Right renal pelvis (tissue), 4 donors: ENCODE data around the gene IL2RA. TPM values are rescaled to one million over a fixed set of nuclear protein-coding genes. Genes with fewer than 3 reads are reported as not detected.
"Not testable (repeated sequence)": the region's sequence is repeated elsewhere in the genome, so short reads cannot be mapped to it uniquely, and the experiment has no call there.

Source experiments
- DNase-seq, 4 donors: peaks; one replicate each; pipeline ENCODE4 v3.0.0-alpha.2; 2013; ENCODE audit warnings: low read depth in 4 of 4, low spot score in 3 of 4, missing footprints in 1 of 4
- polyA plus RNA-seq, 4 donors: library from polyadenylated mRNA; unstranded; fragments of 120-200 nt; gene quantifications; one replicate each; pipeline ENCODE4 v1.2.1, GENCODE V29; 2013; ENCODE audit not compliant: insufficient read length in 4 of 4

IL2RA gene
- polyA plus RNA-seq, 4 donors = 0.05 to 0.47 TPM; not detected in 2

DNA sequence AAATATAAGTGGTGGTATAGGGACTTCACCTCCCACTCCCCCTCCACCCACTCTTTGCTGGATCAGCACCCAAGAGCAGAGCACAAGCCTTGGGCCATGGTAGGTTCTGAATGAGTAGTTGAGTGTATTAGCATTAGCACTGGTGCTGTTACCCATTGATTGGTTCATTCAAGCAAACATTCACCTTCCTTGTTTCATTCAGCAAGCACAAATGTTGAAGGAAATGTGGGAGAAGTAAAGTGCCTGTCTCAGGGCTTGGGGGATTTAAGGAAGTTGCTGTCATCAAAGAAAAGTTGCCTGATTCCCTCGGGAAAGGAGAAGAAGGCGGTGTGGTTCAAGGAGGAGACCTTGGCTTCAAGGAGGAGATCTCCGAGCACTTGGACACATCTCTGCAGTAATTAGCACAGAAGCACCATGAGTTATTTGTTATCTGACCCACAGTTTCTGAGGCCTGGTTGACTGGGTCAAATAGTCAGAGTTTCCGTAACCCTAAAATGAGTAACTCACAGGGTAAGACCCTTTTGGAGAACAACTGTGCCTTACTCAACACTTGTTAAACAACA, 17.3 kb downstream of the IL2RA start:
- DNase-seq = no peak

- DNase-seq = no peak
Observed at GRCh38 chr10:6044060-6044459, 18.1 kb downstream of the IL2RA start.

GRCh38 chr10:6043377-6043776, 18.8 kb downstream of the IL2RA start:
- DNase-seq = not testable (repeated sequence)

- no peak for DNase-seq
Observed at GRCh38 chr10:6040205-6040604, 22.0 kb downstream of the IL2RA start.

GRCh38 chr10:6039711-6040110, 22.5 kb downstream of the IL2RA start:
- DNase-seq = no peak

GRCh38 chr10:6038071-6038631, 24.0 kb downstream of the IL2RA start:
- DNase-seq = no peak

DNA sequence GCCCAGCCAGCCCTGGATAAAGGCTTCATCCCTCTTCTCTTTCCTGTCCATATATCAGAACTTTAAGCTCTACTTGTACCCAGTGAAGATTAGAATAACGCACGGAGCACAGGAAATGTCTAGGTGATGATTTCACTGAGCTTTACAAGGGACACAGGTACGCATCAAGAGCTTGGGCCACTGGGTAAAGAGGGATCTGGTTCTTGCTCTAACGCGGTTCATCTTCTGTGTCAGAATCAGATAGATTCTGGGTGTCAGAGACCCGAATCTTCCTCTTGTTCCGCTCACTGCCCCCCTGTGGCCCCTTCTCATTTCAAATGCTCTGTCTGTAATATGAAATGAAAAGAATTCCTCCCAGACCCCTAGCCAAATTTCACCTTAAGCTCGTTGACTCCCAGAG, 24.7 kb downstream of the IL2RA start:
- DNase-seq = no peak

DNA sequence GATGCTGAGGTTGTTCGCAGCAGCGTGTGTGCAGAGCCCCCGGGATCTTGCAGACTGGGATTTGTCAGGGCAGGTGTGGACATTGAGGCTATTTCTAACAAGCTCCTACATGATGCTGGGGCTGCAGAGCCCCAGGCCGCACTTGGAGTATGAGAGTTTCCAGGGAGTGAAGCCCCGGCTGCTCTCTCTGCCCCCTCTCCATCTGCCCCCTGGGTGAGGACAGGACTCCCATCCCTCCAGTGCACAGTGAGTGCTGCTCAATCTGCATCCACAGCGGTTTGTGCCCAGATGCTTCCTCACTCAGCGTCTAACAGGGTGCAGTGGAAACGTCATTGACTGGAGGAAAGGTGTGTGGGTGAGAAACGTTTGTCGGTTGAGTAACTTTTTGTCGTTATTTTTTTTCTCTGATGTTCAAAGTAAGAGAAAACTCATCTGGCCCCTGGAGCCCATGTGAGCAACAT, 25.3 kb downstream of the IL2RA start:
- DNase-seq = no peak

DNA sequence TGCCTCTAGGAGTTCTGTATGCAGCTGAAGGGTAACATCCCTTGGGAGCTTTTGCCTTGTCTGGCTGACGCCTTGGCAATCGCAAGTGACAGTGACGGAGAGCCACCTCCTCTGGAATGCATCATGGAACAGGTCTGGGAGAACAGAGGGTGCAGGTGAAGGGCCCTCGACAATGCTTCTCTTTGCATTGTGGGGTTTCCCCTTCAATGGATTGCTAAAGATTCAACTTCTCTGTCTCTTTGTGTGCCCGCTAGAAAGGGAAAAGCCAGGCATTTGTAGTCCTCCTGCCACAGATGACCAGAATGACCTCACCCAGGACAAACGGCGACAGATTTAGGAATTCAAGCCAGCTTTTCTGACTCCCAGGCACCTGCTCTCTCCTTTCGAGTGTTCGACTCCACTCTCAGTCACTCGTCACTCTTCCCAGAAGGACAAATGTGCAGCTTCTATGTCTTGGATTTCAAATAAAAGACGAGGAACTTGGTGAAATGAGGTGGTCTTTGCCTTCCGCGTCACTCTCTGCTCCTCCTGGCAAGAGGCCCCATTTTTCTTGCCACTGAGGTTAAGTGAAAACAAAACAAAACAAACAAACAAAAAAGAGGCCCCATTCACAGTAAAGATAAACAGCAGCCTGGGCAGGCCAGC, 26.1 kb downstream of the IL2RA start:
- DNase-seq = no peak

DNA sequence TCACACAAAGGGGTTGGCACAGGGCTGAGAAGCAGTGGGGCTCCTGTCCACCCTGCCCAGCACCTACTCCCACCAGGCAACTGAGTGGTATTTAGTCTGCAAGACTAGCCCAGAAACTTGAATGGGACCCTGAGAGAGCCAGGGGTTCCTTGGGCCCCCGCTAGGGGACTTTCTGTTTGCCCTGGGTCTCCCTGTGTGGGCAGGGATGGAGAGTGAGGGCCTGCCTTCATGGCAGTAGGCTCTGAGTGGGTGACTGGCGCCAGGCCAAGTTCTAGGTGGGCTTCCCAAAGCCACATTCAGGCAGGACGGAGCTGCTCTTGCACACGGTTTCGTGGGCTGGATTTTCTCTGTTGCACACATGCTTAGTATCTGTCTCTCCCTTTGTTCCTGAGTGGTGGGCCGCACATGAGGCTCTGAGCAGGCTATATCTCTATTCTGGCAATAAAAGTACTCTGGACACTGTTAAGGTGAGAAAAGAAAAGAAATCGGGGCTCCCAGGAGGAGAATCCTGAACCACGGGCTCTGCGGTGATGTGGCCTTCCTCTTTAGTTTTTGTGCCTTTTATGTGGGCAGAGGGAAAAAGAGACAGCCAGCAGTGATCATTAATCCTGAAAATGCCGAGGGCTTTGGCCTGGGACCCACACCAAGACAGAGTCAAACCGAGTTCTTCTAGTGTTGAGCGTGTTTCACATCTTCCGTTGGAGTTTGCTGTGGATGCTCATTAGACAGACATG, 26.9 kb downstream of the IL2RA start:
- DNase-seq = no peak

DNA sequence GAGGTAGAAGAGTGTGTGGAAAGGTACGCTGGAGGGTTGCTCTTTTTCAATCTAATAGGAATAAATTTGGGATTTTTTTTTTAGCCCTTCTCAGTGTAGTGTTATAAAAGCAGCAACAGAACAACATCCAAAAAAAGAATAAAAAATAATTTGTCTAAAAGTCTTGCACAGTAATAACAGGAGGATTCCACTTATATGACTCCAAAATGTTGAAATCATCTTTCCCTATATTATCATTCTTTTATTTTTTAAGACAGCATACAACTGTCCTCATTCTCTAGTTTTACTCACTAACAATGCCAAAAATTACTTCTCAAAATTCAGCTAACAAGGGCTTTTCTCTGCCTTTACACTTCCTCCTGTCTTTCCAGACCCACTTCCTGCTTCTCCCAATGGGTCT, 27.8 kb downstream of the IL2RA start:
- DNase-seq = no peak

DNA sequence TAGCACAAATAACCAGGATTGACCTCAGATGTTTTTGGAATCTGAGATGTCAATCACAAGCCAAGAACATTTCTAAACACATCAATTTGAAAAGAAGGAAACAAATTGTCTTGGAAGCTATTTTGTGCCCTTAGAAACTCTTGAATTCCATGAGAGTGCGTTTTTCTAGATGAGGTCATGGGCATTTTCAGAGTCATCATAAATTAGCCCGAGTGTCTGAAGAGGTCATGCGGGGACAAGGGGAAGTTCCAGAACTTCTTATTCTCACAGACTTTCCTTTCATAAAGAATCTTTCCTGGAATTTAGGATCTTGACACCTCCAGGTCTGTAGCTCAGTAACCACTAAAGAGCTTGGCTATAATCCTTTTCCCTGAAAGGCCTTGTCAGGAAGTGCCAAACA, 28.2 kb downstream of the IL2RA start:
- DNase-seq = no peak

- no peak for DNase-seq
Observed at GRCh38 chr10:6030940-6031339, 31.2 kb downstream of the IL2RA start.

- DNase-seq = no peak
Observed at GRCh38 chr10:6030217-6030616, 31.9 kb downstream of the IL2RA start.

DNA sequence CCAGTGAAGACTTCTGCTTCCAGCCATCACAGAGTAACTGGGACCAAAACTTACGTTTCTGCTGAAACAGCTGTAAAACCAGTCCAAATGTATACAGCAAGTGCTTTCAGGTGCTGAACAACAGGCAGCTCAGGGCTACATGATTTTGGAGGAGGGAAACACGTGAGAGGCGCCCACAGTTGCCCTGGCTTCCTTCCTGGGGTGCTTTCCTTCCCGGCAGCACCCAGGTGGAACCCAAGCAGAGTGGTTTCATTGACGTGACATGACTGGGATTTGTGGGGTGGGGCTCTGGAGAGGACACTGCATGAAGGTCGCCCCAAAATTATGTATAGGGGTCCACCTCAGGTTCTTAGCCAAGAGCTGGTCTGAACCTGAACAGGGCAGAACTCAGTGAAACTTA, 34.2 kb downstream of the IL2RA start:
- no peak for DNase-seq

GRCh38 chr10:6025683-6026255, 36.4 kb downstream of the IL2RA start:
- DNase-seq = no peak

GRCh38 chr10:6024334-6024682, 37.9 kb downstream of the IL2RA start:
- DNase-seq = no peak

DNA sequence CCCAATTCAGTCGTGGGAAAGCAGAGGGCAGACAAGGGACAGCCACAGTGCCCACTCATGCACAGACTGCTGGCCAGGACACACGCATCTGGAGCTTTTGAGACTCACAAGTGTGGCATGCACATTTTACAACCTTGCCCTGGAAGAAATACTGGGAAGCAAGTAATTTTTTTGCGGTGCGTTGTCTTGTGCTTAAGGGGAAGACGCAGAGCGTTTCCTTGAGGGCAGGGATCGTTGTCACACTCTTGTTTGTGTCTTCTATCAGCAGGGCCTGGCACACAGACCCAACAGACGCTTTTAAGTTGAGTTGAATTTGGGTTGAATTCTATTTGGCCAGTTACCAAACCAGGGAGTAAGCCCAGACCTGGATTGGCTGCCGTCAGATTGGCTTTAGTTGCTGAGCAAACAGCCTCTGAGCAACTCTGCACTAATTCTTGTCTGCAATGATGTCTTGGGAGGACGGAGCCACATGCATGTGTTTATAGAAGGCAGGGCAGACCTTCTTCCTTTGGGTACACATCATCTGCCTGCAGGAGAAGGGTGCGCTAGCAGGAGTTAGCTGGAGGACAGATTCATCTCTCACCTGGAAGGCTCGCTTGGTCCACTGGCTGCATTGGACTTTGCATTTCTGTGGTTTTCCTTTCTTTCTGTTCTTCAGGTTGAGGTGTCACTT, 38.4 kb downstream of the IL2RA start:
- DNase-seq = no peak

DNA sequence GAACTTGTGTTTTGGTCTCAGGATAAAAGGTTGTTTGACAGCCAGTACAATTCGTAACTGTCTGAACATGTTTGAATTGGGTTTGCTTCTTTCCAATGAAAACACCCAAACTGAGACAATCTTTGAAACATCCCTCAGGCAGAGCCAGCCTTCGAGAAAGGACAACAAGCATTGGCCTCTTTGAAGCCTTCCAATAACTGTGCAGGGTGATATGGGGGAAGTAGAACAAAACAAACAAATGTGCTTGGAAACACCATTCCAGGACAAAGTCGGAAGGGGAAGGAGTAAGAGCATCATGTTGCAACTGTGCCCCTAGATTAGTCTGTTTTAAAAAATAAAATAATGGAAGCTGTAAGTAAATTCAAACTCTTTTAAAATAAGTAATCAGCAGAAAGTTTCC, 39.5 kb downstream of the IL2RA start:
- DNase-seq = no peak

DNA sequence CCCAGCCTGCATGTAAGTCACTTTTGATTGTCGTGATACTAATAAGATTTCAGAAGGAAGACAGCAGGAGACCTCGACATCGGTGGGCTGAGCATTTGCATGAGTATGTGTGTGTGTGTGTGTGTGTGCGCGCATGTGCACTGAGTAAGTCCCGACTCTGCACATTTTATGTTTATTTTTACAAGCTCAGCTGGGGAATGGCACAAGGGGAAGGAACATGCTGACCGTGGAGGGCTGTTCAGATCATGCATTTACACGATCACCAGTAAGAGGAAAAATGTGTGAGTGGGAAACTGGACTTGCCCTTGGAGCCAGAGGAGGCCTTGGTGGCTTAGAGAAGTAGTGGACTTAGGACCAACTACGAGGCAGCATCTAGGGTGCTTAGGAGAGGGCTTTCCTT, 41.3 kb downstream of the IL2RA start:
- no peak for DNase-seq

DNA sequence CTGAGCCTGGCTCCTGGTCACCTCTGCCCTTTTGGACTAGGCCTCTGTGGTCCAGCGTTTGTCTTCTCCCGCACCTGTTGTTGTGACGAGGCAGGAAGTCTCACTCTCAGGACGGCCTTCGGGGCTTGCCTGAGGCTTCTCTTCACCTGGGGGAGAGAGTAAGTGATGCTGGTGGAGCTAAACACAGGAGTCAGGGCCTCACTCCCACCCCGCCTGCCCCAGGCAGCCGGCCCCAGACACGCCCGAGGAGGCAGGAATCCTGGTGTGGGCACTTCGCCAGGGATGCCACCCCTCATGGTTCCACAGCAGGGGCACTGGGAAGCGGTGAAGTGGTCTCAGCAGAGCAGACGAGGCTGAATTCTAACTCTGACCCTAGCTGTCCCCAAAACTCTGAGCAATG, 42.4 kb downstream of the IL2RA start:
- no peak for DNase-seq
